ENCODE data around the gene ITLN2.

Gene ITLN2

DNA sequence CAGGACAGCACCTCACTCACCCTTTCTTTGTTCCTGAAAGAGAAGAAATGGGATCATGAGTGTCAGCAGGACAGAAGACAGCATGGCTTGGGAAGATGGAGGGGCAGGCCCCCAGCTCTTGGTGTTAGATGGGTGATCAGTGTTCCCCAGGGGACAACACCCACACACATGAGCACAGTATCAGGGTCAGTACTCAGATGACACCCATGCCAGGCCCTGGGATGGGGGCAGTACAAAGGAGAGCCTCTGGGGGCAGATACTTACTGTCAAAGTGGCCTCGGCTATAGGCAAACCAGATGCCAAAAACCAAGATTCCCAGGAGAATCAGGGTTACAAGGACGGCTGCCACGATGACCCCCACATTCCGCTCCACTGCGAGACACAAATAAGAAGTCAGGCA lies 44.8 kb upstream of the ITLN2 start:
- no peak overlapping the region for H3K9ac ChIP-seq (ENCODE audit: low read length)
- no peaks in the 10 kb centered on the region for H3K36me3 ChIP-seq (ENCODE audit: low read length)
- H3K4me3 ChIP-seq (ENCODE audit: insufficient read depth, low read length, poor library complexity, severe bottlenecking), result no peak overlapping the region
- no peak overlapping the region for H2AFZ ChIP-seq (ENCODE audit: low read depth, low read length, severe bottlenecking)
- no peaks in the 10 kb centered on the region for H3F3A ChIP-seq (ENCODE audit: insufficient read depth)
- H3K79me2 ChIP-seq (ENCODE audit: insufficient read depth, low read length), result no peaks in the 10 kb centered on the region
- no peak for TF ChIP-seq EZH2phosphoT487 (conservative IDR thresholded peaks at IDR 0.05; ENCODE audit: low read length)
- TF ChIP-seq, protein P1, sequence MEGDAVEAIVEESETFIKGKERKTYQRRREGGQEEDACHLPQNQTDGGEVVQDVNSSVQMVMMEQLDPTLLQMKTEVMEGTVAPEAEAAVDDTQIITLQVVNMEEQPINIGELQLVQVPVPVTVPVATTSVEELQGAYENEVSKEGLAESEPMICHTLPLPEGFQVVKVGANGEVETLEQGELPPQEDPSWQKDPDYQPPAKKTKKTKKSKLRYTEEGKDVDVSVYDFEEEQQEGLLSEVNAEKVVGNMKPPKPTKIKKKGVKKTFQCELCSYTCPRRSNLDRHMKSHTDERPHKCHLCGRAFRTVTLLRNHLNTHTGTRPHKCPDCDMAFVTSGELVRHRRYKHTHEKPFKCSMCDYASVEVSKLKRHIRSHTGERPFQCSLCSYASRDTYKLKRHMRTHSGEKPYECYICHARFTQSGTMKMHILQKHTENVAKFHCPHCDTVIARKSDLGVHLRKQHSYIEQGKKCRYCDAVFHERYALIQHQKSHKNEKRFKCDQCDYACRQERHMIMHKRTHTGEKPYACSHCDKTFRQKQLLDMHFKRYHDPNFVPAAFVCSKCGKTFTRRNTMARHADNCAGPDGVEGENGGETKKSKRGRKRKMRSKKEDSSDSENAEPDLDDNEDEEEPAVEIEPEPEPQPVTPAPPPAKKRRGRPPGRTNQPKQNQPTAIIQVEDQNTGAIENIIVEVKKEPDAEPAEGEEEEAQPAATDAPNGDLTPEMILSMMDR (IDR thresholded peaks at IDR 0.05; ENCODE audit: insufficient read depth, low read length, poor library complexity, severe bottlenecking), result no peak
- H4K20me1 ChIP-seq (ENCODE audit: low read depth, low read length), result no peaks in the 10 kb centered on the region
- no peak overlapping the region for H3K27ac ChIP-seq (ENCODE audit: low read depth, low read length)
- H3K27me3 ChIP-seq (ENCODE audit: low read length), result no peaks in the 10 kb centered on the region
- H3K9me2 ChIP-seq (replicated peaks; ENCODE audit: insufficient read depth, low read length), result no peaks in the 10 kb centered on the region
- no peak overlapping the region for H3K4me2 ChIP-seq (ENCODE audit: low read depth, low read length, poor library complexity, severe bottlenecking)
- no peaks in the 10 kb centered on the region for H3K9me3 ChIP-seq (ENCODE audit: insufficient read depth, low read length)

DNA sequence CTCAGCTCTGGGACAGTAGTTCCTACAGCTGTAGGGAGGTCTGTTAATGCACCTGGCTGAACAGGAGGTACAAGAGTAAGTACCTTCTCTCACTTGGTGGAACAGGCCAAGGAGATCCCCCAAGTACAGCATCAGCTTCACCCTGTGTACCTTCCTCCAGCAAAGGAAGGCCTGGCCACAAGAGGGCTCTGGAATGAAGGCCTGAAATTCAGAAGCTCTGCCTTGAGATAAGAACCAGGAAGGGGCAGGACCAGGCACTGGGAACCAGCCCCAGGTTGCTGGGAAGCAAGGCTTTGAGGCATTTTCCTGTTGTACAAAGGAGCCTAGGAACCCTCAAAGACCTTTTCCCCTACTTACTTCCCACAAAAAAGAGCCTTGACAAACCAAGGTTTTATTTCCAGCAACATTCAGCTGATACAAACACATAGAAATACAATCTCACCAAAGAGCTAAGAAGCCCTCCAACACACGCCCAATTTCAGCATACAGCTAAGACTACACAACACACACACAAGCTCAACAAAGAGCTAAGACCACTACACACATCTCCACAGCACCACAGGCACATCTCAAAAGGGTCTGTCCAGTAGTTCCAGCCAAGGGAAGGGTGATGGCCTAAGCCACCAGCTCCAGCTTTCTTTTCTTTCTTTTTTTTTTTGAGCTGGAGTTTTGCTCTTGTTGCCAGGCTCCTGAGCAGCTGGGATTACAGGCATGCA lies 42.9 kb upstream of the ITLN2 start:
- Histone ChIP-seq H3K27me3 (ENCODE audit: low read length) (no peaks in the 10 kb centered on the region), H2AFZ (ENCODE audit: low read depth, low read length, severe bottlenecking) (no peak overlapping the region), H3K27ac (ENCODE audit: low read depth, low read length) (no peak overlapping the region), H3K9me3 (ENCODE audit: insufficient read depth, low read length) (no peaks in the 10 kb centered on the region), H4K20me1 (ENCODE audit: low read depth, low read length) (no peaks in the 10 kb centered on the region), H3K4me3 (ENCODE audit: insufficient read depth, low read length, poor library complexity, severe bottlenecking) (no peak overlapping the region), H3K36me3 (ENCODE audit: low read length) (no peaks in the 10 kb centered on the region), H3K4me2 (ENCODE audit: low read depth, low read length, poor library complexity, severe bottlenecking) (no peak overlapping the region), H3K79me2 (ENCODE audit: insufficient read depth, low read length) (no peaks in the 10 kb centered on the region), H3F3A (ENCODE audit: insufficient read depth) (no peaks in the 10 kb centered on the region), H3K9ac (ENCODE audit: low read length) (no peak overlapping the region), H3K9me2 (replicated peaks; ENCODE audit: insufficient read depth, low read length) (no peaks in the 10 kb centered on the region)
- TF ChIP-seq, protein P1 (IDR thresholded peaks at IDR 0.05; ENCODE audit: insufficient read depth, low read length, poor library complexity, severe bottlenecking), result no peak
- no peak for TF ChIP-seq EZH2phosphoT487 (conservative IDR thresholded peaks at IDR 0.05; ENCODE audit: low read length)

DNA sequence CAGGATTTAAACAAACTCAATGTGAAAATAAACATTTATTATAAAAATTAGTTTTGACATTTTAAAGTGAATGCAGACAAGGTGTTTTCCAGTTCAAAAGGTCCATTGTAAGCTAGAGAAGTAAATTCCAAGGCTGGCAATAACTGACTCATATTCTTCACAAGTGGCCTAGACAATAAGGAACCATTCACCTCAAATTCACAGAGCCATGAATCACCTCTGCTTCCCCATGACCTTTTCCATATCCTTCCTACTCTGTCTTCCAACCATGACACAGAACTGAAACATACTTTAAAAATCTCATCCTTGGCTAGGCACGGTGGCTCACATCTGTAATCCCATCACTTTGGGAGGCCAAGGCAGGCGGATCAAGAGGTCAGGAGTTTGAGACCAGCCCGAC lies 41.6 kb upstream of the ITLN2 start:
- H4K20me1 ChIP-seq (ENCODE audit: low read depth, low read length), result no peaks in the 10 kb centered on the region
- H3K79me2 ChIP-seq (ENCODE audit: insufficient read depth, low read length), result no peaks in the 10 kb centered on the region
- no peak overlapping the region for H3K27ac ChIP-seq (ENCODE audit: low read depth, low read length)
- no peak for TF ChIP-seq EZH2phosphoT487 (conservative IDR thresholded peaks at IDR 0.05; ENCODE audit: low read length)
- TF ChIP-seq, protein P1 (IDR thresholded peaks at IDR 0.05; ENCODE audit: insufficient read depth, low read length, poor library complexity, severe bottlenecking), result no peak
- no peak overlapping the region for H3K9ac ChIP-seq (ENCODE audit: low read length)
- no peaks in the 10 kb centered on the region for H3K9me3 ChIP-seq (ENCODE audit: insufficient read depth, low read length)
- H3K36me3 ChIP-seq (ENCODE audit: low read length), result no peaks in the 10 kb centered on the region
- no peak overlapping the region for H2AFZ ChIP-seq (ENCODE audit: low read depth, low read length, severe bottlenecking)
- H3K27me3 ChIP-seq (ENCODE audit: low read length), result no peaks in the 10 kb centered on the region
- H3K4me3 ChIP-seq (ENCODE audit: insufficient read depth, low read length, poor library complexity, severe bottlenecking), result no peak overlapping the region
- H3F3A ChIP-seq (ENCODE audit: insufficient read depth), result no peaks in the 10 kb centered on the region
- no peak overlapping the region for H3K4me2 ChIP-seq (ENCODE audit: low read depth, low read length, poor library complexity, severe bottlenecking)
- no peaks in the 10 kb centered on the region for H3K9me2 ChIP-seq (replicated peaks; ENCODE audit: insufficient read depth, low read length)
